22Rv1 (cell line): ENCODE data around the gene MCOLN2.

Experiments used
- CTCF ChIP-seq: fragments of 450-650 bp; IDR thresholded peaks from 2 replicates; pipeline ENCODE4 v1.5.1; 2017; ENCODE audit warnings: mild to moderate bottlenecking
- ZFX ChIP-seq: fragments of 450-650 bp; IDR thresholded peaks from 2 replicates; pipeline ENCODE4 v1.6.1; 2017; ENCODE audit warnings: antibody characterized with exemption, borderline replicate concordance

GRCh38 chr1:84957966-84958365, 38.9 kb downstream of the MCOLN2 start:
- TF ChIP-seq CTCF: no peak
- TF ChIP-seq ZFX: no peak
